ENCODE results near the gene MYMX. TPM values are rescaled to one million over a fixed set of nuclear protein-coding genes. Genes with fewer than 3 reads are reported as not detected.

MYMX gene
- total RNA-seq, 2 donors from 2014 or later: 1.7 to 1.8 TPM

- Mint-ChIP-seq H3K4me3 (peak overlapping the region; percentile 76), H3K27me3 (ENCODE audit: insufficient read depth) (no peaks in the 10 kb centered on the region), H3K36me3 (ENCODE audit: low read depth) (peaks cover 10% of the 10 kb centered on the region), H3K9me3 (no peaks in the 10 kb centered on the region), H3K27ac (peak overlapping the region; percentile 56), H3K4me1 (peaks cover 40% of the 10 kb centered on the region)
- no peaks in the 10 kb centered on the region for H3K9me3 ChIP-seq (ENCODE audit: control insufficient read depth, low read length)
- H3K36me3 ChIP-seq (ENCODE audit: control insufficient read depth, insufficient read depth, low read length): no peaks in the 10 kb centered on the region
- H3K27me3 ChIP-seq (ENCODE audit: control insufficient read depth, insufficient read depth, low read length, poor library complexity, severe bottlenecking): no peaks in the 10 kb centered on the region
- no peak for DNase-seq
- TF ChIP-seq CTCF (conservative IDR thresholded peaks at IDR 0.05): peak; percentile 24
- peak overlapping the region; percentile 34 for H3K9ac ChIP-seq (ENCODE audit: extremely low read depth, low read length, poor library complexity, severe bottlenecking)
- no peak overlapping the region for H3K27ac ChIP-seq (ENCODE audit: low read depth, low read length)
- 8 to 33% methylated on average over 6 to 18 of the region's 18 CpGs for WGBS, 2 experiments (ENCODE audit: insufficient coverage in 1 of 2, insufficient read length in 1 of 2)
- H3K4me3 ChIP-seq (ENCODE audit: low read length): peak overlapping the region; percentile 87
- peaks cover 10% of the 10 kb centered on the region for H3K4me1 ChIP-seq (ENCODE audit: control insufficient read depth, insufficient read depth, low read length)
Observed at GRCh38 chr6:44224029-44224964, 7.6 kb downstream of the MYMX start.

GRCh38 chr6:44224965-44225305 lies 8.2 kb downstream of the MYMX start:
- Histone ChIP-seq H3K9ac (ENCODE audit: extremely low read depth, low read length, poor library complexity, severe bottlenecking) (no peak overlapping the region), H3K9me3 (ENCODE audit: control insufficient read depth, low read length) (no peaks in the 10 kb centered on the region), H3K4me3 (ENCODE audit: low read length) (peak overlapping the region; percentile 87), H3K36me3 (ENCODE audit: control insufficient read depth, insufficient read depth, low read length) (no peaks in the 10 kb centered on the region), H3K4me1 (ENCODE audit: control insufficient read depth, insufficient read depth, low read length) (peaks cover 10% of the 10 kb centered on the region), H3K27ac (ENCODE audit: low read depth, low read length) (no peak overlapping the region), H3K27me3 (ENCODE audit: control insufficient read depth, insufficient read depth, low read length, poor library complexity, severe bottlenecking) (no peaks in the 10 kb centered on the region)
- H3K27me3 Mint-ChIP-seq (ENCODE audit: insufficient read depth): no peaks in the 10 kb centered on the region
- peak overlapping the region; percentile 76 for H3K4me3 Mint-ChIP-seq
- peaks cover 15% of the 10 kb centered on the region for H3K36me3 Mint-ChIP-seq (ENCODE audit: low read depth)
- 94% methylated on average over 4 of the region's 4 CpGs; no CpG with 5 or more reads in 1 of the 2 experiments for WGBS, 2 experiments (ENCODE audit: insufficient coverage in 1 of 2, insufficient read length in 1 of 2)
- peaks cover 40% of the 10 kb centered on the region for H3K4me1 Mint-ChIP-seq
- no peak overlapping the region for H3K27ac Mint-ChIP-seq
- no peak for DNase-seq
- H3K9me3 Mint-ChIP-seq: no peaks in the 10 kb centered on the region
- no peak for TF ChIP-seq CTCF (conservative IDR thresholded peaks at IDR 0.05)

GRCh38 chr6:44225579-44226325 lies 9.0 kb downstream of the MYMX start:
- H3K4me1 ChIP-seq (ENCODE audit: control insufficient read depth, insufficient read depth, low read length): peaks cover 14% of the 10 kb centered on the region
- WGBS, 2 experiments (ENCODE audit: insufficient coverage in 1 of 2, insufficient read length in 1 of 2): 75 to 79% methylated on average over 5 to 8 of the region's 8 CpGs
- H3K9me3 ChIP-seq (ENCODE audit: control insufficient read depth, low read length): no peaks in the 10 kb centered on the region
- no peak overlapping the region for H3K9ac ChIP-seq (ENCODE audit: extremely low read depth, low read length, poor library complexity, severe bottlenecking)
- H3K27ac ChIP-seq (ENCODE audit: low read depth, low read length): no peak overlapping the region
- TF ChIP-seq CTCF (conservative IDR thresholded peaks at IDR 0.05): no peak
- peaks cover 19% of the 10 kb centered on the region for H3K36me3 Mint-ChIP-seq (ENCODE audit: low read depth)
- no peak overlapping the region for H3K4me3 ChIP-seq (ENCODE audit: low read length)
- no peaks in the 10 kb centered on the region for H3K27me3 Mint-ChIP-seq (ENCODE audit: insufficient read depth)
- H3K9me3 Mint-ChIP-seq: no peaks in the 10 kb centered on the region
- peak overlapping the region; percentile 76 for H3K4me3 Mint-ChIP-seq
- peak; percentile 49 for DNase-seq
- no peaks in the 10 kb centered on the region for H3K27me3 ChIP-seq (ENCODE audit: control insufficient read depth, insufficient read depth, low read length, poor library complexity, severe bottlenecking)
- no peak overlapping the region for H3K27ac Mint-ChIP-seq
- H3K4me1 Mint-ChIP-seq: peaks cover 40% of the 10 kb centered on the region
- H3K36me3 ChIP-seq (ENCODE audit: control insufficient read depth, insufficient read depth, low read length): peaks cover 1% of the 10 kb centered on the region

Data from endodermal cell (in vitro differentiated cells).